ENCODE results near the gene GPN3. TPM values are rescaled to one million over a fixed set of nuclear protein-coding genes. Genes with fewer than 3 reads are reported as not detected.
"Not testable (repeated sequence)": the region's sequence is repeated elsewhere in the genome, so short reads cannot be mapped to it uniquely, and the experiment has no call there.

Gene GPN3
- total RNA-seq, 2 experiments from 2014 or later: 2.7 to 2.8 TPM

DNA sequence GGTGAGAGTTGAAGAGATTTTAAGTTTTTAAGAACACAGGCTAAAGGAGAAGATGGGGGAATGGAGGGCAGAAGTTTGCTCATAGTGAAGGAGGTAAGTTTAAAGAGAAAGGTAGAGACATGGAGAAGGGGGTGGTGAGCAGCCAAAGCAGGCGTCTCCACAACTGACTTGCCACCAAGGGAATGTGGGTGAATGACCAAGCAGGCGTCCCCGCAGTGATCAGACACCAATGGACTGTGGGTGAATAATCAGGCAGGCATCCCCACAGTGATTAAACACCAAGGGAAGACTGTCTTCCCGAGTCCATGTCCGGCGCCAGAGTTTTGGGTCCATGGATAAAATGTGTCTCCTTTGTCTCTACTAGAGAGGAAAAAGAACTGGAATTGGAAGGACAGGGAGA is 58.0 kb downstream of the GPN3 start:
- H3K4me3 Mint-ChIP-seq; H3K4me3 ChIP-seq (ENCODE audit: low read length); H3K27me3 Mint-ChIP-seq; H3K4me1 ChIP-seq (ENCODE audit: insufficient read depth, low read length); H3K27me3 ChIP-seq (ENCODE audit: control insufficient read depth in 1 of 2, insufficient read depth in 2 of 2, low read length in 2 of 2); H3K4me1 Mint-ChIP-seq (ENCODE audit: low read depth); H3K27ac Mint-ChIP-seq; H3K27ac ChIP-seq (ENCODE audit: low read depth in 1 of 2, low read length in 2 of 2); intact Hi-C loops (cut with DNase I, micrococcal nuclease); H3K9me3 ChIP-seq (ENCODE audit: control insufficient read depth in 1 of 2, insufficient read depth in 1 of 2, low read length in 2 of 2); CTCF ChIA-PET; POLR2A ChIA-PET; ATAC-seq (ENCODE audit: poor library complexity); H3K36me3 ChIP-seq (ENCODE audit: insufficient read depth, low read length); H3K9me3 Mint-ChIP-seq; H3K36me3 Mint-ChIP-seq (ENCODE audit: low read depth); DNase-seq: not testable (repeated sequence)

DNA sequence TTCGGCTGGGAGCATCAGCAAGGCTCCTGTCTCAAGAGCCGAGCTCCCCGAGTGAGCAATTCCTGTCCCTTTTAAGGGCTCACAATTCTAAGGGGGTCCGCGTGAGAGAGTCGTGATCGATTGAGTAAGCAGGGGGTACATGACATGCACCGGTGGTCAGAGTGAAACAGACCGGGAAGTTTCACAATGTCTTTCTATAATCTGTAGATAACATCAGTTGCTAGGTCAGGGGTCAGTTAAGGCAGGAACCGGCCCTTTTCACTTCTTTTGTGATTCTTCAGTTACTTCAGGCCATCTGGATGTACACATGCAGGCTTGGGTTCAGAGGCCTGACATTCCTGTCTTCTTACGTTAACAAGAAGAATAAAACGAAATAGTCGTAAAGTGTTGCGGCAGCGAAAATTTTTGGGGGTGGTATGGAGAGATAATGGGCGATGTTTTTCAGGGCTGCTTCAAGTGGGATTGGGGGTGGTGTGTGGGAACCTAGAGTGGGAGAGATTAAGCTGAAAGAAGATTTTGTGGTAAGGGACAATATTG is 62.9 kb downstream of the GPN3 start:
- not testable (repeated sequence) for H3K4me3 Mint-ChIP-seq; H3K27ac ChIP-seq (ENCODE audit: low read depth in 1 of 2, low read length in 2 of 2); H3K4me3 ChIP-seq (ENCODE audit: low read length); ATAC-seq (ENCODE audit: poor library complexity); DNase-seq; H3K27me3 Mint-ChIP-seq; H3K9me3 ChIP-seq (ENCODE audit: control insufficient read depth in 1 of 2, insufficient read depth in 1 of 2, low read length in 2 of 2); H3K9me3 Mint-ChIP-seq; H3K27me3 ChIP-seq (ENCODE audit: control insufficient read depth in 1 of 2, insufficient read depth in 2 of 2, low read length in 2 of 2); H3K27ac Mint-ChIP-seq
- ChIA-PET POLR2A (interaction anchor here (1.0 to 2.2 kb wide), 2 partner anchors 63 to 125 kb away, joined by 3 to 12 read pairs; partner anchors contain the start of genes FAM216A and GPN3), CTCF (interaction anchor here (0.6 to 3.7 kb wide), 3 partner anchors 26 to 1540 kb away, joined by 3 to 10 read pairs (median 4); partner anchors contain the start of gene ARPC3)
- intact Hi-C loops (cut with DNase I, micrococcal nuclease): loop anchor here (5.0 to 10.0 kb wide), 5 partner anchors 42 to 690 kb away; partner anchors contain the start of genes ANKRD13A (in 1 of the 2), FAM222A (in 1 of the 2), GIT2 (in 1 of the 2) and IFT81 (in 1 of the 2)
- peaks cover 26% of the 10 kb centered on the region for H3K4me1 ChIP-seq (ENCODE audit: insufficient read depth, low read length)
- H3K36me3 ChIP-seq (ENCODE audit: insufficient read depth, low read length): peaks cover 13% of the 10 kb centered on the region
- peaks cover 31% of the 10 kb centered on the region for H3K4me1 Mint-ChIP-seq (ENCODE audit: low read depth)
- peaks cover 24% of the 10 kb centered on the region for H3K36me3 Mint-ChIP-seq (ENCODE audit: low read depth)

DNA sequence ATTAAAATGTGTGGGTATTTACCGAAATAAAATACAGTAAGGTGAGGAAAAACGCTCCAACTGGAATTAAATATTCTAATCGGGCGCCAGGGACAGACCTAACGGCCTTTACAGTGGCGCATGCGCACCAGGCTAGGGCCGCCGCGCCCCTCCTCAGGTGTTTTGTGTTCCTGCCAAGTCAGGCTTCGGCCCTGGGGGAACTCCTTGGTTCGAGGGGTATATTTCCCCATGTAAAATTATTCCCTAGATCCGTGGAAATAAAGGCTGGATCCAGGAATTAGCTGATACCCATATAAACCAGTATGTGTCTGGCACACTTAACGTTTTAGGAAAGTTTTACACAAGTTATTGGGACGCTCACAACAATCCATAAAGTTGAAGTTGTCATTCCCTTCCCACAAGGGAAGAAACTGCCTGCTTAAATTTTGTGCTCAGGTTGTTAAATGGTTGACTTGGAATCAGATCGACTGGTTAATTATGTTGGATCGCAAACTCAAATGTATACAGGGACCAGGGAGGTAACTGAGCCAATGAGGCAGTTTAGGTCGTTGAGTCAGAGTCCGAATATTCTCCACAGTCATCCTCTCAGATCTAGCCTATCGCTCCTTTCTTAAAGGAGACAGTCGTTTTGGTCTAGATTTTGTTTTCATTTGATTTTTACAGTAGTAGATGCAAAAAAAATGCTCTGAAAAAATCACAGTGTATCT is 63.9 kb downstream of the GPN3 start:
- ATAC-seq (ENCODE audit: poor library complexity): peak; percentile 59
- CTCF ChIA-PET: interaction anchor here (1.5 to 3.7 kb wide), 3 partner anchors 27 to 64 kb away, joined by 4 to 13 read pairs (median 10); partner anchors contain the start of genes ARPC3, FAM216A and GPN3
- peak overlapping the region; percentile 98 for H3K27ac Mint-ChIP-seq

More for the DNA sequence above, 63.9 kb downstream of the GPN3 start:
- H3K4me1 Mint-ChIP-seq (ENCODE audit: low read depth): peaks cover 40% of the 10 kb centered on the region
- peak; percentile 59 to 92 (median 76) for DNase-seq
- intact Hi-C loops (cut with DNase I, micrococcal nuclease): loop anchor here (1.0 to 10.0 kb wide), 6 partner anchors 27 to 689 kb away; partner anchors contain the start of genes ANKRD13A (in 1 of the 2), ATP2A2 (in 1 of the 2), FAM222A (in 1 of the 2) and GIT2 (in 1 of the 2)
- H3K36me3 Mint-ChIP-seq (ENCODE audit: low read depth): peaks cover 28% of the 10 kb centered on the region
- Histone ChIP-seq H3K9me3 (ENCODE audit: control insufficient read depth in 1 of 2, insufficient read depth in 1 of 2, low read length in 2 of 2) (no peaks in the 10 kb centered on the region), H3K4me1 (ENCODE audit: insufficient read depth, low read length) (peaks cover 26% of the 10 kb centered on the region), H3K27ac (ENCODE audit: low read depth in 1 of 2, low read length in 2 of 2) (peak overlapping the region; percentile 86 to 91), H3K4me3 (ENCODE audit: low read length) (peak overlapping the region; percentile 79), H3K36me3 (ENCODE audit: insufficient read depth, low read length) (peaks cover 15% of the 10 kb centered on the region), H3K27me3 (ENCODE audit: control insufficient read depth in 1 of 2, insufficient read depth in 2 of 2, low read length in 2 of 2) (no peaks in the 10 kb centered on the region)
- TF ChIP-seq, protein P1, sequence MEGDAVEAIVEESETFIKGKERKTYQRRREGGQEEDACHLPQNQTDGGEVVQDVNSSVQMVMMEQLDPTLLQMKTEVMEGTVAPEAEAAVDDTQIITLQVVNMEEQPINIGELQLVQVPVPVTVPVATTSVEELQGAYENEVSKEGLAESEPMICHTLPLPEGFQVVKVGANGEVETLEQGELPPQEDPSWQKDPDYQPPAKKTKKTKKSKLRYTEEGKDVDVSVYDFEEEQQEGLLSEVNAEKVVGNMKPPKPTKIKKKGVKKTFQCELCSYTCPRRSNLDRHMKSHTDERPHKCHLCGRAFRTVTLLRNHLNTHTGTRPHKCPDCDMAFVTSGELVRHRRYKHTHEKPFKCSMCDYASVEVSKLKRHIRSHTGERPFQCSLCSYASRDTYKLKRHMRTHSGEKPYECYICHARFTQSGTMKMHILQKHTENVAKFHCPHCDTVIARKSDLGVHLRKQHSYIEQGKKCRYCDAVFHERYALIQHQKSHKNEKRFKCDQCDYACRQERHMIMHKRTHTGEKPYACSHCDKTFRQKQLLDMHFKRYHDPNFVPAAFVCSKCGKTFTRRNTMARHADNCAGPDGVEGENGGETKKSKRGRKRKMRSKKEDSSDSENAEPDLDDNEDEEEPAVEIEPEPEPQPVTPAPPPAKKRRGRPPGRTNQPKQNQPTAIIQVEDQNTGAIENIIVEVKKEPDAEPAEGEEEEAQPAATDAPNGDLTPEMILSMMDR (IDR thresholded peaks at IDR 0.05): no peak
- no peaks in the 10 kb centered on the region for H3K27me3 Mint-ChIP-seq
- no peaks in the 10 kb centered on the region for H3K9me3 Mint-ChIP-seq
- H3K4me3 Mint-ChIP-seq: peak overlapping the region; percentile 99
- POLR2A ChIA-PET: interaction anchor here (0.6 to 2.2 kb wide), 6 partner anchors 26 to 1327 kb away, joined by 3 to 12 read pairs (median 6); partner anchors contain the start of genes FAM216A and GPN3
